GM12878 (cell line): Measurements from ENCODE around the gene OAS1. TPM values are rescaled to one million over a fixed set of nuclear protein-coding genes. Genes with fewer than 3 reads are reported as not detected.

Experiments
- BCL3 ChIP-seq: IDR thresholded peaks from 2 replicates; pipeline ENCODE4 v1.6.1; 2011; ENCODE audit warnings: borderline replicate concordance, low read depth, mild to moderate bottlenecking, moderate library complexity, low read length; ENCODE audit not compliant: insufficient read depth, poor library complexity, severe bottlenecking
- CTCF ChIP-seq, 3 experiments: IDR thresholded peaks in 2 of 3; conservative IDR thresholded peaks in 1 of 3; 2 replicates each; pipeline ENCODE4 v1.5.1; 2011; ENCODE audit warnings: low read depth in 3 of 3, low read length in 3 of 3, mild to moderate bottlenecking in 3 of 3, control low read depth in 2 of 3, moderate library complexity in 2 of 3, inconsistent platforms in 1 of 3, mixed read lengths in 1 of 3; ENCODE audit not compliant: control insufficient read depth in 2 of 3, insufficient read depth in 1 of 3; ENCODE audit errors: extremely low read depth in 1 of 3
- IKZF1 ChIP-seq: fragments of 450-650 bp; conservative IDR thresholded peaks from 2 replicates; pipeline ENCODE4 v1.6.1; 2017; ENCODE audit warnings: antibody characterized with exemption, mild to moderate bottlenecking
- IRF4 ChIP-seq: IDR thresholded peaks from 2 replicates; pipeline ENCODE4 v1.6.1; 2011; ENCODE audit warnings: low read depth, low read length
- JUNB ChIP-seq: IDR thresholded peaks from 2 replicates; pipeline ENCODE4 v1.6.1; 2016; ENCODE audit warnings: antibody characterized with exemption, mild to moderate bottlenecking
- JUND ChIP-seq: IDR thresholded peaks from 2 replicates; pipeline ENCODE4 v1.6.1; 2012; ENCODE audit warnings: low read depth, mild to moderate bottlenecking, low read length, improper control_type of control experiment, moderate library complexity
- NFXL1 ChIP-seq: fragments of 450-650 bp; IDR thresholded peaks from 2 replicates; pipeline ENCODE4 v1.6.1; 2017; ENCODE audit warnings: antibody characterized with exemption, mild to moderate bottlenecking, borderline replicate concordance
- POU2F2 ChIP-seq: IDR thresholded peaks from 3 replicates; pipeline ENCODE4 v1.6.1; 2011; ENCODE audit warnings: low read depth, mild to moderate bottlenecking, low read length, borderline replicate concordance
- SIX5 ChIP-seq: IDR thresholded peaks from 2 replicates; pipeline ENCODE4 v1.6.1; 2011; ENCODE audit warnings: mild to moderate bottlenecking, low read depth, low read length, moderate library complexity; ENCODE audit not compliant: severe bottlenecking
- SUPT20H ChIP-seq: IDR thresholded peaks from 2 replicates; pipeline ENCODE4 v1.6.1; 2011; ENCODE audit warnings: low read depth, mild to moderate bottlenecking, low read length, moderate library complexity, borderline replicate concordance; ENCODE audit not compliant: control insufficient read depth
- TCF12 ChIP-seq: IDR thresholded peaks from 2 replicates; pipeline ENCODE4 v1.6.1; 2011; ENCODE audit warnings: low read depth, mild to moderate bottlenecking, low read length
- ZBTB4 ChIP-seq: fragments of 450-650 bp; formaldehyde crosslinking; IDR thresholded peaks from 2 replicates; pipeline ENCODE4 v1.4.0; 2022; ENCODE audit warnings: mild to moderate bottlenecking, moderate library complexity
- polyA plus RNA-seq, 11 experiments: library from polyadenylated mRNA; depleted of rRNA in 4 of 11; unstranded in 6 of 11; stranded (reverse) in 5 of 11; fragments of >200 nt; fragmentation: Nextera tagmentation in 4 of 11; fragmentation: Illumina TruSeq in 1 of 11; extraction: Ambion mirVana in 4 of 11; extraction: Trizol in 1 of 11; gene quantifications; 1 replicate in 1 of 11; 2 replicates in 10 of 11; pipeline versions ENCODE4 v1.2.1 to v1.2.3, GENCODE V29; 2011 to 2016; ENCODE audit warnings: inconsistent platforms in 2 of 11, missing spikeins in 2 of 11, low read depth in 1 of 11
- total RNA-seq, 4 experiments: library from RNA; depleted of rRNA in 3 of 4; stranded (reverse); fragments of >200 nt in 3 of 4; fragmentation: Illumina TruSeq in 1 of 4; extraction: Trizol in 1 of 4; gene quantifications; 2 replicates each; pipeline versions ENCODE4 v1.2.1 to v1.2.3, GENCODE V29; 2013 to 2021

The OAS1 gene
- total and polyA plus RNA-seq, 10 of the 15 experiments (the other 5 are each of a cell fraction or from before 2014, with no cell fraction given), result 44.7 to 287 (median 64.3) TPM

DNA sequence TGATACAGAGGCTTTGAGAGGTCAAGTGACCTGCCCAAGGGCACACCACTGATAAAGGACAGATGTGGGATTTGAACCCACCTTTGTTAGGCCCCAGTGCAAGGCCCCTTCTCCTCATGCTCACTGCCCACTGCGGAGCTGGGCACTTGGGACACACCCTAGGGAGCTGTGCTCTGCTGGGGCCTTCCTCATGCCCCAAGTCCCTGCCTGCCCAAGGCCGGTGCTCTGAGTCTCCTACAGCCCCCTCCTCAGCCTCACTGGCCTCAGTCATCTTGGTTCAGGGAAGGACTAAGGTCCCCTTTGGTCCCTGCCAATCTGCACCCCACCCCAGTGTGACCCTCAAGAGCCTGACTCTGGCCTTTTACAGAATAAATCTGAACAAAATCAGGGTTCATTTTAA, 23.6 kb downstream of the OAS1 start (continued):
- TF ChIP-seq CTCF (IDR thresholded peaks at IDR 0.05 in 2 of 3, conservative IDR thresholded peaks at IDR 0.05 in 1 of 3; ENCODE audit: control insufficient read depth in 2 of 3, extremely low read depth in 1 of 3, insufficient read depth in 1 of 3, low read depth in 3 of 3, low read length in 3 of 3), result no peak
- no peak for TF ChIP-seq JUND
- TF ChIP-seq IRF4, result no peak
- no peak for TF ChIP-seq ZBTB4
- no peak for TF ChIP-seq NFXL1
- no peak for TF ChIP-seq JUNB
- TF ChIP-seq BCL3, result no peak
- TF ChIP-seq IKZF1, result no peak
- no peak for TF ChIP-seq TCF12
- no peak for TF ChIP-seq SUPT20H
- TF ChIP-seq POU2F2, result no peak
- no peak for TF ChIP-seq SIX5
- TF ChIP-seq, all 136 proteins: peak for 0
